GM18511 (cell line): Measurements from ENCODE around the gene NRG3.

Source experiments
- ATAC-seq: cut with Tn5 transposase; IDR thresholded peaks from one replicate; pipeline ENCODE4 v1.9.1; 2021; ENCODE audit warnings: mild to moderate bottlenecking, moderate library complexity; ENCODE audit not compliant: unreplicated experiment

Gene NRG3

GRCh38 chr10:82084496-82084895, 209.5 kb downstream of the NRG3 start:
- ATAC-seq = no peak

GRCh38 chr10:82084904-82085303, 209.9 kb downstream of the NRG3 start:
- ATAC-seq = no peak

GRCh38 chr10:82089327-82089726, 214.3 kb downstream of the NRG3 start:
- no peak for ATAC-seq

GRCh38 chr10:82091413-82091812, 216.4 kb downstream of the NRG3 start:
- ATAC-seq = no peak

- ATAC-seq = no peak
Measured at GRCh38 chr10:82092111-82092510, 217.1 kb downstream of the NRG3 start.

GRCh38 chr10:82124713-82125112, 249.7 kb downstream of the NRG3 start:
- no peak for ATAC-seq

- no peak for ATAC-seq
Measured at GRCh38 chr10:82128527-82128926, 253.5 kb downstream of the NRG3 start.

GRCh38 chr10:82136103-82136502, 261.1 kb downstream of the NRG3 start:
- ATAC-seq = no peak

- no peak for ATAC-seq
Measured at GRCh38 chr10:82144153-82144552, 269.2 kb downstream of the NRG3 start.

- ATAC-seq = no peak
Measured at GRCh38 chr10:82148764-82149163, 273.8 kb downstream of the NRG3 start.

GRCh38 chr10:82149674-82150073, 274.7 kb downstream of the NRG3 start:
- no peak for ATAC-seq

GRCh38 chr10:82150123-82150900, 275.3 kb downstream of the NRG3 start:
- ATAC-seq = no peak

- ATAC-seq = no peak
Measured at GRCh38 chr10:82160307-82160706, 285.3 kb downstream of the NRG3 start.

GRCh38 chr10:82161264-82161663, 286.3 kb downstream of the NRG3 start:
- no peak for ATAC-seq

GRCh38 chr10:82162549-82163195, 287.7 kb downstream of the NRG3 start:
- ATAC-seq = no peak

- ATAC-seq = no peak
Measured at GRCh38 chr10:82171899-82172298, 296.9 kb downstream of the NRG3 start.

GRCh38 chr10:82176587-82176986, 301.6 kb downstream of the NRG3 start:
- ATAC-seq = no peak

- no peak for ATAC-seq
Measured at GRCh38 chr10:82190432-82191260, 315.7 kb downstream of the NRG3 start.

GRCh38 chr10:82191653-82192052, 316.7 kb downstream of the NRG3 start:
- no peak for ATAC-seq

- ATAC-seq = no peak
Measured at GRCh38 chr10:82192665-82193064, 317.7 kb downstream of the NRG3 start.

GRCh38 chr10:82194419-82194818, 319.4 kb downstream of the NRG3 start:
- no peak for ATAC-seq

- no peak for ATAC-seq
Measured at GRCh38 chr10:82206831-82207230, 331.8 kb downstream of the NRG3 start.
